ENCODE results near the gene PPP2R2D. TPM values are rescaled to one million over a fixed set of nuclear protein-coding genes. Genes with fewer than 3 reads are reported as not detected.

The PPP2R2D gene
- total and polyA plus RNA-seq, 2 experiments from 2014 or later = 43.5 to 45.0 TPM

GRCh38 chr10:131902211-131902610, 1.4 kb downstream of the PPP2R2D start:
- no peak for TF ChIP-seq CTCF (IDR thresholded peaks at IDR 0.05; ENCODE audit: low read depth, low read length)
- H3K27ac ChIP-seq = peak overlapping the region; percentile 99

GRCh38 chr10:131902691-131903090, 1.9 kb downstream of the PPP2R2D start:
- Histone ChIP-seq H3K36me3 (peaks cover 6% of the 10 kb centered on the region), H3K27me3 (peaks cover 10% of the 10 kb centered on the region), H3K9me3 (ENCODE audit: low read depth) (no peaks in the 10 kb centered on the region), H3K4me1 (ENCODE audit: low read depth) (peaks cover 14% of the 10 kb centered on the region), H3K4me3 (peak overlapping the region; percentile 92), H3K27ac (no peak overlapping the region)
- DNase-seq (ENCODE audit: low read depth in 1 of 2, low spot score in 1 of 2) = no peak
- TF ChIP-seq CTCF (IDR thresholded peaks at IDR 0.05; ENCODE audit: low read depth, low read length) = no peak

More at GRCh38 chr10:131902211-131902610, 1.4 kb downstream of the PPP2R2D start:
- Histone ChIP-seq H3K27me3 (peaks cover 10% of the 10 kb centered on the region), H3K4me3 (peak overlapping the region; percentile 92), H3K36me3 (peaks cover 6% of the 10 kb centered on the region), H3K4me1 (ENCODE audit: low read depth) (peaks cover 14% of the 10 kb centered on the region), H3K9me3 (ENCODE audit: low read depth) (no peaks in the 10 kb centered on the region)
- DNase-seq (ENCODE audit: low read depth in 1 of 2, low spot score in 1 of 2) = no peak

GRCh38 chr10:131905267-131905571, 4.4 kb downstream of the PPP2R2D start:
- DNase-seq (ENCODE audit: low read depth in 1 of 2, low spot score in 1 of 2) = no peak
- Histone ChIP-seq H3K9me3 (ENCODE audit: low read depth) (no peaks in the 10 kb centered on the region), H3K27ac (no peak overlapping the region), H3K4me3 (no peak overlapping the region), H3K4me1 (ENCODE audit: low read depth) (peaks cover 14% of the 10 kb centered on the region), H3K36me3 (peaks cover 8% of the 10 kb centered on the region), H3K27me3 (no peaks in the 10 kb centered on the region)
- TF ChIP-seq CTCF (IDR thresholded peaks at IDR 0.05; ENCODE audit: low read depth, low read length) = no peak

GRCh38 chr10:131905603-131906268, 4.9 kb downstream of the PPP2R2D start:
- Histone ChIP-seq H3K27me3 (no peaks in the 10 kb centered on the region), H3K4me3 (no peak overlapping the region), H3K4me1 (ENCODE audit: low read depth) (peaks cover 14% of the 10 kb centered on the region), H3K27ac (no peak overlapping the region), H3K9me3 (ENCODE audit: low read depth) (no peaks in the 10 kb centered on the region), H3K36me3 (peaks cover 8% of the 10 kb centered on the region)
- DNase-seq (ENCODE audit: low read depth in 1 of 2, low spot score in 1 of 2) = no peak
- TF ChIP-seq CTCF (IDR thresholded peaks at IDR 0.05; ENCODE audit: low read depth, low read length) = no peak

- peaks cover 14% of the 10 kb centered on the region for H3K4me1 ChIP-seq (ENCODE audit: low read depth)
- no peak for TF ChIP-seq CTCF (IDR thresholded peaks at IDR 0.05; ENCODE audit: low read depth, low read length)
- DNase-seq (ENCODE audit: low read depth in 1 of 2, low spot score in 1 of 2) = no peak
- peaks cover 8% of the 10 kb centered on the region for H3K36me3 ChIP-seq
- no peak overlapping the region for H3K27ac ChIP-seq
- H3K27me3 ChIP-seq = no peaks in the 10 kb centered on the region
- no peak overlapping the region for H3K4me3 ChIP-seq
- no peaks in the 10 kb centered on the region for H3K9me3 ChIP-seq (ENCODE audit: low read depth)
Measured at GRCh38 chr10:131906269-131906639, 5.4 kb downstream of the PPP2R2D start.

Measured in cardiac muscle cell (in vitro differentiated cells and primary cell).